GDM1 (cell line): ENCODE measurements around the gene GPR176.
"Not testable (repeated sequence)": the region's sequence is repeated elsewhere in the genome, so short reads cannot be mapped to it uniquely, and the experiment has no call there.

ENCODE experiments used
- DNase-seq: peaks from one replicate; lab custom pipeline; 2025; lab: John Stamatoyannopoulos, UW

The GPR176 gene

GRCh38 chr15:39856357-39856756 lies 63.7 kb downstream of the GPR176 start:
- DNase-seq: no peak

GRCh38 chr15:39855400-39855799 lies 64.7 kb downstream of the GPR176 start:
- DNase-seq: no peak

GRCh38 chr15:39854161-39854560 lies 65.9 kb downstream of the GPR176 start:
- no peak for DNase-seq

- DNase-seq: no peak
These were observed 67.8 kb downstream of the GPR176 start for GRCh38 chr15:39852250-39852649.

GRCh38 chr15:39851500-39852092 lies 68.5 kb downstream of the GPR176 start:
- no peak for DNase-seq

GRCh38 chr15:39850436-39850835 lies 69.6 kb downstream of the GPR176 start:
- DNase-seq: no peak

- DNase-seq: no peak
These were observed 74.0 kb downstream of the GPR176 start for GRCh38 chr15:39846108-39846507.

GRCh38 chr15:39845582-39845981 lies 74.5 kb downstream of the GPR176 start:
- no peak for DNase-seq

GRCh38 chr15:39843565-39843964 lies 76.5 kb downstream of the GPR176 start:
- DNase-seq: no peak

GRCh38 chr15:39837454-39837853 lies 82.6 kb downstream of the GPR176 start:
- DNase-seq: no peak

GRCh38 chr15:39835550-39835949 lies 84.5 kb downstream of the GPR176 start:
- no peak for DNase-seq

GRCh38 chr15:39834256-39834655 lies 85.8 kb downstream of the GPR176 start:
- no peak for DNase-seq

- no peak for DNase-seq
These were observed 86.5 kb downstream of the GPR176 start for GRCh38 chr15:39833515-39833981.

GRCh38 chr15:39830166-39830565 lies 89.9 kb downstream of the GPR176 start:
- DNase-seq: no peak

GRCh38 chr15:39828374-39828931 lies 91.6 kb downstream of the GPR176 start:
- DNase-seq: no peak

- DNase-seq: no peak
These were observed 93.1 kb downstream of the GPR176 start for GRCh38 chr15:39826975-39827374.

GRCh38 chr15:39823634-39824033 lies 96.4 kb downstream of the GPR176 start:
- no peak for DNase-seq

- no peak for DNase-seq
These were observed 99.9 kb downstream of the GPR176 start for GRCh38 chr15:39820050-39820602.

- DNase-seq: no peak
These were observed 100.5 kb downstream of the GPR176 start for GRCh38 chr15:39819533-39819932.

- no peak for DNase-seq
These were observed 102.2 kb downstream of the GPR176 start for GRCh38 chr15:39817892-39818291.

GRCh38 chr15:39814489-39814888 lies 105.6 kb downstream of the GPR176 start:
- no peak for DNase-seq

- DNase-seq: not testable (repeated sequence)
These were observed 107.4 kb downstream of the GPR176 start for GRCh38 chr15:39812651-39813050.

GRCh38 chr15:39808909-39809308 lies 111.2 kb downstream of the GPR176 start:
- no peak for DNase-seq

- DNase-seq: no peak
These were observed 112.3 kb downstream of the GPR176 start for GRCh38 chr15:39807791-39808190.
